GM18861 (cell line): ENCODE measurements around the gene NUDCD3.
"Not testable (repeated sequence)": the region's sequence is repeated elsewhere in the genome, so short reads cannot be mapped to it uniquely, and the experiment has no call there.

Experiments used
- ATAC-seq: cut with Tn5 transposase; IDR thresholded peaks from one replicate; pipeline ENCODE4 v1.9.1; 2021; ENCODE audit not compliant: unreplicated experiment

Gene NUDCD3

DNA sequence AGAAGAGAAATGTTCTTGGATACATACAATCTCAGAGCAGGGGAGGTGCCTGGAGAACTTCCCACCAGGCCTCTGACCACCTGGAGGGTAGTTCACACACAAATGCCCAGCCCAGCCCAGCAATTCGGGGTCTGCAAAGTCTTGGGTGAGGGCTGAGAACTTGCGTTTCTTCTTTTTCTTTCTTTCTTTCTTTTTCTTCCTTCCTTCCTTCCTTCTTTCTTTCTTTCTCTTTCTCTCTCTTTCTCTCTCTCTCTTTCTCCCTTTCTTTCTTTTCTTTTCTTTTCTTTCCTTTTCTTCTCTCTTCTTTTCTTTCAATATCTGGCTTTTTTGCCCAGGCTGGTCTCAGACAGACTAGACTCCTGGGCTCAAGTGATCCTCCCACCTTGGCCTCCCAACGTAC is 28.3 kb upstream of the NUDCD3 start:
- no peak for ATAC-seq

DNA sequence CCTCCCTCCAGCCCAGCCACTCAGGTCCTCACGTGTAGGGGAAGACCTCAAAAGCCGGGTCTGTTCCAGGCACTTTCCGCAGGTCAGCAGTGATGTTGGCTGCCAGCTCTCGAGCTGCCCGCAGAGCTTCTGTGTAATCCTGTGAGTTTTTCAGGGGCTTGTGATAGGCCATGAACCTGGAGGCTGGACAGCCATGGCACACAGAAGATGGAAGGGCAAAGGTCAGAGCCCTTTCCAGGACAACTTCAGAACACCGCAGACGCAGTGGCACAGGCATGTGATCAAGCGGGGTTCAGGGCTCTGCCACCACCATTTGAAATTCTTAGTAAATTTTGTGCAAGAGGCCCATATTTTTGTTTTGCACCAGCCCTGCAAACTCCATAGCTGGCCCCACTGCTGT is 26.7 kb upstream of the NUDCD3 start:
- ATAC-seq, result no peak

DNA sequence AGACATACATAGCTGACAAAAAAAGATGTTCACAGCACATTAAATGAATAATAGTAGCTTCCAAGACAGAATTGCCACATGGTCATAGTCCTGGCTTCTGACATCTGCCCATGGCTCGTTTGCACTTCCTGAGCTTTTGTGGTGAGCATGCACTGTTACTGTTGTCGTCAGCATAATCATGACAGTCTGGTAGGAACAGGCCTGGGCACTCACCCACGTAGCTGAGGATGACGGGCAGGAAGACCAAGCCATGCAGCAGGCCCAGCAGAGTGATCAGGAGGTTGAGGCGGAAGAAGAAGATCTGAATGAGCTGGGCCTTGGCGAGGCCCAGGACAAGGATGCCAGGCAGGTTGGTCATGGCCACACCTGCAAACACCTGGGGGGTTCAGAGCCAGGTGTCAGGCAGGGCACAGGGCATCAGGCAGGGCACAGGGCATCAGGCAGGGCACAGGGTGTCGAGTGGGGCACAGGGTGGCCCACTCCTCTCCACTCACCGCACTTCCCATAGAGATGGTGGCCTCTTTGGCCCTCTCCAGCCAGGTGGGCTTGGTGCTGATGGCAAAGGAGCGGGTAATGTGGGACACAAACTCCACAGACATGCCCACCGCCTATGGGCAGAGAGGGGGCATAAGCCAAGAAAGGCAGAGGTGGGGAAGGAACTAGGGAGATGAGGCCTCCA is 25.3 kb upstream of the NUDCD3 start:
- ATAC-seq, result no peak

DNA sequence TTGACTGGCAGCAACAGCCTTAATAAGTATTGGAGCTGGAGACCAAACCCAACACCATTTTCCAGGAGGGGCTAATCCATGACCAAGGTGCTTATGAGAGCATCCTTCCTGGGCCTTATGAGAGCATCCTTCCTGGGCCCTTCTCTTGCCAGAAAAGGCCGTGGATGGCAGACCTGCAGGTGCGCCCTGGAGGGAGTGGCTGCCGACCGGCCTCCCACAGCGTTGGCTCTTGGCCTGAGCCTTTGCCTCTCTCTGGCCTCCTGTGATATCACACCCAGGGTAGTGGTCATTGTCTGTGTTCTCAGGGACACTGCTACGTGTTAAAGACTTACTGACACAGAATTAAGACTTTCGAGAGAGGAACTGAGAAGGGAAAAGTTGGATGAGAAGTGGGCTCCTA is 22.3 kb upstream of the NUDCD3 start:
- ATAC-seq, result no peak

DNA sequence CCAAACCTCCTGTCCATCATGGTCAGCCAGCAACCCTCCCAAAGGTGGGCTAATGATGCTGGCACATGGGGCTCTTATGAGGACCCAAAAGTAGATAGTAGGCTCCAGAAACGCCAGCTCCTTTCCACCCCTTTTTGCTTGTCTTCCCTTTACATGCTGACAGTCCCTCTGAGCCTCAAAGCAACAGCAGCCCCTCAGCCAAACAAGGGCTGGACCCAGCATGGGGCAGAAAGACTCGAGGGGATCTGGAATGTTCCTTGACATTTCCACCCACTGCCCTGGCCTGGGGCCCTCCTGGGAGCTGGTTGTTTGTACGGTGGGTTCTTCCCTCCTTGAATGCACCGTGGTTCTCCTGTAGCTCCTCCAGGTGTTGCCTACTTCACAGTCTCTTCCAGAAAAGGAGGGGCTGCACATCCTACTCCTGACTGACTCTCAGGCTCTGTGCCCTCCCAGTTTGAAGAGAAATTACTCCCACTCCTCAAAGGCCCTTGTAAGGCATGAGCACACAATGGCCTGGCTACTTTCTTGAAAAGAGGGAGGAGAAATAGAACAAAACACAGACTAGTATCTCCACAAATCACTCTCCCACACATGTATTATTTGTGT is 21.5 kb upstream of the NUDCD3 start:
- no peak for ATAC-seq

DNA sequence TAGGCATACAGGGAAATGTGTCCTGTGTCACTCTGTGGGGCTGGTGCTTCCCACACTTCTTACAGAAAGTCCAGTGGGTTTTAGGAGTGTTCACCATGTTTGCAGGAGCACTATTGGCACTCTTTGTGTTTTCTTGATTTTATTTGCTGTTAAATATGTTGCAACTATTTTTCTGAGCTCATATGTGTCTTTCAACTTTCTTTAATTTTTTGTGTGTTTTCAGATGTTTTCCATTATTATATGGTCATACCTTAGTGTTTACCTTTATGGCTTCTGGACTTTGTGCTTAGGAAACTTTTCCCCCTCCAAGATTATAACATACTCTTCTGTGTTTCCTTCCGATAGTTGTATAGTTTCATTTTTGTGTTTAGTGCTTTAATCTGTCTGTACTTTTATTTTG is 20.8 kb upstream of the NUDCD3 start:
- no peak for ATAC-seq

DNA sequence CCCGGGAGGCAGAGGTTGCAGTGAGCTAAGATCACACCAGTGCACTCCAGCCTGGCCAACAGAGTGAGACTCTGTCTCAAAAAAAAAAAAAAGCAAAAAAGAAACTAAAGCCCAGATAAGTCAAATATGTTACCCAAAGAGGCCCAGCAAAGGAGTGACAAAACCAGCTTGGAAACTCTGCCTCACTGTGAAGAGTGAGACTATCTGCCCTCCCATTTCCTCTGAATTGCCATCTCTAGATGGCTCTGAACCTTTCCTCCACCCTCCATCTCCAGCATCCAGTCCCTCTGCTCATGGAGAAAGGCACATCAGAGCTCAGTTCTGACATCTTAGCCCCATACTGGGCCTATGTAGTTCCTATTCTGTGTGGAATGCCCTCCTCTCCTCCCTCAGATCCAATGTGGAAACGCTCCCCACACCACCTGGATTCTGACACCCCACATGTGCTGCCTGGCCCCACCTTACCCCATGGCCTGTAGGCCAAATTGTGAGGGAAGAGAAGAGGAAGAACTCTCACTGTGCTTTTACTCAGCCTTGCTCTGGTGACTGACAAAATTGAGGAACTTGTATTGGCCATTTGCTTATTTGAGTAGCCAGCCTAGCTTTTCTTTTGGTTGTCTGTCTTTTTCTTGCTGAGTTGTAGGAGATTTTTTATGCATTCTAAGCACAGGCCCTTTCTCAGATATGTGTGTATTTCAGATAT is 18.0 kb upstream of the NUDCD3 start:
- no peak for ATAC-seq

DNA sequence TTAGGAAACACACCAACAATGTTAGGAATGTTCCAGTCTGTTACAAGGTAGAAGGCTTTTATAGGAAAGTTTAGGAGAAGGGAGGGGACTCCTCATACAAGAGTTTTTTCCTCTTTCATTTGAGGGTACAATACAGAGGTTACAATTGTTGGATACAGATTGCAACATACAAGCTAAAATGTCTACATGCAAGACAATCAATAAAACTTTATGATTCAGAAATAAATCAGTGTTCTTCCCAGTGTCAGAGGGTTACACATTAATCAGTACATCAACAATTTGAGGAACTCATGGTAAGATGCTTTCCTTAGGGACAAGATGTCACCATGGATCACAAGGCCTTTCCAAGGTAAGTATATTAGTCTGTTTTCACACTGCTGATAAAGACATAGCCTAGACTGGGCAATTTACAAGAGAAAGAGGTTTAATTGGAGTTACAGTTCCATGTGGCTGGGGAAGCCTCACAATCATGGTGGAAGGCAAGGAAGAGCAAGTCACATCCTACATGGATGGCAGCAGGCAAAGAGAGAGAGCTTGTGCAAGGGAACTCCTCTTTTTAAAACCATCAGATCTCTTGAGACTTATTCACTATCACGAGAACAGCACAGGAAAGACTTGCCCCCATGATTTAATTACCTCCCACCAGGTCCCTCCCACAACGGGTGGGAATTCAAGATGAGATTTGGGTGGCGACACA is 16.3 kb upstream of the NUDCD3 start:
- ATAC-seq, result not testable (repeated sequence)

DNA sequence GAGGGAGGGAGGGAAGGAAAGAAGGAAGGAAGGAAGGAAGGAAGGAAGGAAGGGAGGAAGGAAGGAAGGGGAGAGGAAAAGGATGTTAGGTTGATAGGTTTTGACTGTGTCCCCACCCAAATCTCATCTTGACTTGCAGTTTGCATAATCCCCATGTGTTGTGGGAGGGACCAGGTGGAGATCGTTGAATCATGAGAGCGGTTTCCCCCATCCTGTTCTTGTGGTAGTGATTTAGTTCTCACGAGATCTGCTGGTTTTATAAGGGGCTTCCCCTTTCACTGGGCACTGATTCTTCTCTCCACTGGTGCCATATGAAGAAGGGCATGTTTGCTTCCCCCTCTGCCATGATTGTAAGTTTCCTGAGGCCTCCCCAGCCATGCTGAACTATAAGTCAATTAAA is 15.1 kb upstream of the NUDCD3 start:
- ATAC-seq, result no peak

DNA sequence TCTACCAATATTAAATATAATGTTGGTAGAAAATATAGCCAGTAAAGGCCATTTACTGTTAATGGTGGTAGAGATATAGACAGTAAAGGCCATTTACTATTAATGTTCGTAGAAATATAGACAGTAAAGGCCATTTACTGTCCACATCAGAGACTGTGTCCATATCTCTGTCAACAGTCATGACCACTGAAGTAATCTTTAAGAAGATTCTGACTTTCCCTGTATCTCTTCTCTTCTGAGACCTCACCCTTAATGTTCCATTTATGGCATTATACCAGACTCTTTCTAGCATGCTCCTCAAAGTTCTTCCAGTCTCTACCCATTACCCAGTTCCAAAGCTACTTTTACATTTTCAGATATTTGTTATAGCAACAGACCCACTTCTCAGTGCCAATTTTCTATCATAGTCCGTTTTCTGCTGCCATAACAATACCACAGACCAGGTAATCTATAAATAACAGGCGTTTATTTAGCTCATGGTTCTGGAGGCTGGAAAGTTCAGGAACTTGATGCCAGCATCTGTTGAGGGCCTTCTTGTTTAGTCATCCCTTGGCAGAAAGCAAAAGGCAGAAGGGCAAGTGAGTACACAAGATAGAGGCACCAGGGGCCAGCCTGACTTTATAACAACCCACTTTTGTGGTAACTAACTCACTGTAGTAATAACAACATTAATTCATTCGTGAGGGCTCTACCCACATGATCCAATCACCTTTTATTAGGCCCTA is 7.9 kb upstream of the NUDCD3 start:
- no peak for ATAC-seq

DNA sequence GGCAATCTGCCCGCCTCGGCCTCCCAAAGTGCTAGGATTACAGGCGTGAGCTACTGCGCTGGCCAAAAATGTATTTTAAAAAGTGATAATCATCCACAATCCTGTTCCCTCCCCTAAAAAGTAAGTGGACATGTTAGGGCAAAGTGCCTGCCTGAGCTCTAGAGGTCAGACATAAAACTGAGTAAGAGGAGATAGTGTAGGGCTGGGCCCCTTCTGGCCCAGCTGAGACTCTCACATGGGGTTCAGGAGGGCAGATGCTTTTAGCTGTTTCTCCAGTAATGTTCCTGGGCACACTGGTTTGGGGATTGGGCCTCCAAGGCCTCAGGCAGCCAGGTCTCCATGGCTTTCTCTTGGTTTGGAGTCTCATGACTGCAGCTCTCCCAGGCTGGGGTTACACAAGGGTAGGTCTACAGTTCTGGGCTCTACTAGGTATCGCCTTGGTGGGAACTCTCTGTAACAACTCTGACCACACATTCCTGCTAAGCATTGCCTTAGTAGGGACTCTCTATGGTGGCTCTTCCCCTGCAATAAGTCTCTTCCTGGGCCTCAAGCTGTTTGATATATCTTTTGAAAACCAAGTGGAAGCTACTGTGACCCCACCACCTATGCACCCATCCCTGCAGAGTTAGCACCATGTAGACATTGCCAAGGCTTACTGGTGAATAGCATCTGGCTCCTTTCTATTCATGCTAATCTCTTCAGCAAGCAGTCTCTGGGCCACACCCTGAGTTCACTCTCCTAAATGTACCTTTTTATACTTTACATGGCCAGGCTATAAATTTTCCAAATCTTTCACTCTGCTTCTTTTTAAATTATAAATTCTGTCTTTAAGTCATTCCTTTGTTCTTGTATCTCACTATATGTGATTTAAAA is 6.9 kb upstream of the NUDCD3 start:
- no peak for ATAC-seq

DNA sequence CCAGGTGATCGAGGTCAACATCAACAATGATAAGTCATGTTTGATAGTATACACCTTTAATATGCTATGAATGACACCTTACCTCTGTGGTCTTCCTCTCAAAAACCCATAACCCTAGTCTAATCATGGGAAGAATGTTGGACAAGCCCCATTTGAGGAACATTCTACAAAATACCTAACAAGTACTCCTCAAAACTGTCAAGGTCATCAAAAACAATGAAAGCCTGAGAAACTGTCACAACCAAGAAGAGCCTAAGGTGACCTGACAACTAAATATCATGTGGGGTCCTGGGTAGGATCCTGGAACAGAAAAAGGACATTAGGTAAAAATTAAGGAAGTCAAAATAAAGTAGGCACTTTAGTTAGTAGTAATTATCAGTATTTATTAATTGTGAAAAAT is 5.9 kb upstream of the NUDCD3 start:
- no peak for ATAC-seq

DNA sequence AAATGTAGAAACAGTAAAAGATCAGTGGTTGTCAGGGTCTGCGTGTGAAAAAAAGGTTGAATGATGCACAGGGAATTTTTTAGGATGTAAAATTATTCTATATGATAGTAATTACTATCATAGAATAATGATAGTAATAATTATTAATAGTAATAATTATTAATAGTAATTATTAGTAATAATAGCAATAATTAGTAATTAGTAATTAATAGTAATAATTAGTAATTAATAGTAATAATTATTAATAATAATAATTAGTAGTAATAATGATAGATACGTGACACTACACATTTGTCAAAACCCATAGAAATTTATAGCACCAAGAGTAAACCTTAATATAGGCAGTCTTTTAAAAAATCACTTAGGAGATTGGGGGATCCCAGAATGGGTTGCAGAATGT is 4.5 kb upstream of the NUDCD3 start:
- no peak for ATAC-seq

DNA sequence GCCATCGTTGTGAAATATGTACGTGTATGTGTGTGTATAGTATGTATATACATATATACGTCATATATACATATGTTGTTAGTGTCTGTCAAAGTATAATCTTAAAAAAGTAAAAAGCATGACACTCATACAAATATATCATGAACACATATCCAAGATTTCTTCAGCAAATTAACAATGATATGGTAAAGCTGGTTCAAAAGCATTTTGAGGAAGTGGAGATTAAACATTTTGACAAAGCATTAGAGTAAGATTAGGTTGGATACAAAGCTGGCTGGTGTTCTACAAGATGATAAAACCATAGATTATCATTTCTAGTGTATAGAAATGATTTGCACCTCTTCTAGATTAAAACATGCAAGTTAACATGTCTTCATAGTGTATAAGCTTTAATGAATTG is 771 bp upstream of the NUDCD3 start:
- ATAC-seq, result no peak

DNA sequence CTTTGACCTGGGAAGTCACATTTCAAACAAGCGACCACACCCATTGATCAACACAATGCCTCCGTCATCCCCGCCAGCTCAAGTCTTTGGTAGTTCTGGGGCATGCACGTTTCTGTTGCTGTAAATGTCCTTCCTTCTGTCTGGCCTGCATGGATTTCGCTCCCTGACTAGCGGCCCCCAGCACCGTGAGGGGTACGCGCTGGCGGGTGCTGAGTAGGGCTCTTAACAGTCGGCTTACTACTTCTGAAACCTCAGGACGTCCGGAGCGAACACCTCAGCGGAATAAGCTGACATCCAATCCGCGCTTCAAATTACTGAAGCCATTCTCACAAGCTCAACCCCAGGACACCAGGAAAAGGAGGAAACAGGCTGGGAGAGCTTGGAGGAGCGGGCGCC is 505 bp downstream of the NUDCD3 start:
- peak; percentile 5 for ATAC-seq

DNA sequence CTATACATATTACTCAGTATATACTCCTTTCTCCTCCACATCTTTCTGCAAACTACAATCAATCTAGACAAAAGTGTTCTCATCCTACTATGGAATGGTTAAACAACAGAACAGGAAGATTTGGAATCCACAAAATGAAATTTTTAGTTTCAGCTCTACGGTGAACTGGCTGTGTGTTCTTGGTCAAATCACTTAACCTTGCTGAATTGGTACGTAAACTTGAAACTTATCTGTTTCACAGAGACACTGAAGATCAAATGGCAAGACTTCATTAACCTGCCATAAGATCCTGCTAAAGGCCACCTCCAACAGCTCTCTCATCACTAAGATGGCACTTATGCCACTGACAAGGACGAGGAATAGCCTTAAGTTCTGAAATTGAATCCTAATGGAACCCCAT is 1.5 kb downstream of the NUDCD3 start:
- ATAC-seq, result no peak

DNA sequence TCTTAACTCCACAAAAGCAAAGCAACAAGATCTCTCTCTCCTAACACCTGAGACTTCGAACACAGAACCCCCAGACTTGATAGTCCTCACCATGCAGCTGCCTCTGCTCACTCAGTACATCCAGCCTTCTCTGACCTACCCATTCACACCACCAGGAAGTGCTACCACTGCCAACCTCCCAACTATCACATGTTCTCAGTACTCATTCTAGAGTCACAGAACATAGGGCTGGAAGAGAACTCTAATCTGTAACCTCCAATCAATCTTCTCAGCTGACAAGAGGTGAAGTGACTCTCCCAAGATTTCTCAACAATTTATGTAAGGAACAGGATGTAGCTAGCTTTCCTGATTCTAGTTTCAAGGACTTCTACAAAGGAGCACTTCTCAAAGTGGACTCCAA is 3.8 kb downstream of the NUDCD3 start:
- ATAC-seq, result no peak

DNA sequence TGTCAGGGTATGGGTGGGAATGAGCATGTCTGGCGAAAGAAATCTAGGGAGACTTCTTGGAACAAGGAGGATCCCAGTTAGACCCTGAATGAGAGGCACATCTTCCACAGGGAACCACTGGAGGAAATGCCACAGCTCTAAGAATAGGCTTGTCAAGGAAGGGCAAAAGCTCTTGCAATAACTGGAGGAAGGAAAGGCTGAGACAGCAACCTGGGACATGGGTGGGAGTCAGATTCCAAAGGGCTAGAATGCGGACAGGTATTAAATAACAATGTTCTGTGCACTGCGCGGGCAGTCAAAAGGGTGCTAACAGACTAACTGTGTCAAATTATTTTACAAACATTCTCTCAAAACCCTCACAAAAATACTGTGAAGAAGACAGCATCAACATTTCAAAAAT is 4.5 kb downstream of the NUDCD3 start:
- ATAC-seq, result no peak

DNA sequence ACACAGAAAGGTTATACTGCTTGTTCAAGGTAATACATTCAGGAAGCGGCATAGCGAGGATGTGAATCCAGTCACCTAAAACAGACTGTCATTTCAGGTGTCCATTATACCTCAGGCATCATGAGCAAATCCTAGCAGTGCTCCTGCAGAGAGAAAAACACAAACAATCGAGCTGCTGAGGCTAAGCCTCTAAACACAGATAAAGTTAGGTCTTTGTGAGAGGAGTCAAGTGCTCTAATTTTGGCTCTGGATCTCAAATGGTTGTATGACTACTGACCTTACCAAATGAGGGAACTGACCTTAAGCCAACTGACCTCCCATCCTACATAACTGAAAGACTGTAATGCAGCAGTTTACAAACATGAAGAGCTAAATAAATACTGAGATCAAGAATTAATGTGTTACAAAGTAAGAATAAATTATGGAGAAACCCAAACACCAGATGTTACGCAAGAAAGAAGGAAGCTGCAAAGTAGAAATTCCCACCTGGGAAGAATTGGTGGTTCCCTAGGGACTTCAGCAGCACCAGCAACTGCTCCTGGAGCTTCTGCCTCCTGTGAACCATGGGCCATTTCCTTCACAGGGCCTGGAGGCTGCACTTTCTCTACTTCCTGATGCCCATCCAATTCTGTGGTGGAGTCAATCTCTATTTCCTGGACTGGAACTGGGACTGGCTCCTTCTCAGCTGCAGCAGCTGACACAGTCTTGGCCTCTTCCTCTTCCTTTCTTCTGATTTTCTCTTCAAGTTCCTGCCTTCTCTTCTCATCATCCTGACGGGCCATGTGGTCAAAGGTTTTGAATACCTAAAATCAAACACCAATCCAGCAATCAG is 5.8 kb downstream of the NUDCD3 start:
- ATAC-seq, result no peak
